ENCODE data around the gene FA2H.

DNA sequence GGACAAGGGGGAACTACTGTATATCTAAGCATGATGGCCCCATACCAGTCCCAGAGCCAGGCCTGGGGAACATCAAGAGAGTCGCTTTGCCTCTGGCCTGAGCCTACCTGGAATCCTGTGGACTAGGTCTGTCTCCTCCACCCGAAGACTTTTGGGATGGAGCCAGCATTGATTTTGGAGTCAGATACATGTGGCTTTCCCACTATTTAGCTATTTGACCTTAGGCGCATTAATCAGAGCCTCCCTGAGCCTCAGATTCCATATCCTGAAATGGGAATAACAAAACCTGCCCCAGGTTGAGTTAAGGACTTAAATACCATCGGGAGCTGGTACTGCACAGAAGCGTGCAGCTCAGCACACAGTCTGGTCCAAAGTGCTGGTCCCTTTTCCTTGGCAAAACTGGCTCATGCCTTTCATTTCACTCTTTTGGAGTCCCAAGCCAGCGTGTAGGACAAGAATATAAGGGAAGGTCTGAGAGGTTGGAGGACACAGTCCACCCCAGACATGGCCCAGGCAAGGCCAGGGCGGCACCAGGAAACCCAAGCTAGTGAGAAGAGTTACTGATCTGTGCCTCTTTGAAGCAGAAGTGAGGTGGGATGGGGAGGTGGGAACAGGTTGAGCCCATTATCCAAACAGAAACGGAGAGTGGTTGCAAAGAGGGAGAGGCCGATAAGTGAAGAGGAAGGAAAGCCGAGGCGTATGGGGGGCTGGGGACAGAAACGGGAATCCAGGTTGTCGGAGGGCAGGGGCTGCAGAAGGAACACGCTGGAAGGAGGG, 986 bp downstream of the FA2H start:
- no peak for TF ChIP-seq EHMT2 (IDR thresholded peaks at IDR 0.05; ENCODE audit: low read depth)
- TF ChIP-seq ESRRA (IDR thresholded peaks at IDR 0.05; ENCODE audit: borderline replicate concordance, low read length): no peak
- no peak for TF ChIP-seq MAFK (IDR thresholded peaks at IDR 0.05; ENCODE audit: partially characterized antibody)
- TF ChIP-seq, protein P1, sequence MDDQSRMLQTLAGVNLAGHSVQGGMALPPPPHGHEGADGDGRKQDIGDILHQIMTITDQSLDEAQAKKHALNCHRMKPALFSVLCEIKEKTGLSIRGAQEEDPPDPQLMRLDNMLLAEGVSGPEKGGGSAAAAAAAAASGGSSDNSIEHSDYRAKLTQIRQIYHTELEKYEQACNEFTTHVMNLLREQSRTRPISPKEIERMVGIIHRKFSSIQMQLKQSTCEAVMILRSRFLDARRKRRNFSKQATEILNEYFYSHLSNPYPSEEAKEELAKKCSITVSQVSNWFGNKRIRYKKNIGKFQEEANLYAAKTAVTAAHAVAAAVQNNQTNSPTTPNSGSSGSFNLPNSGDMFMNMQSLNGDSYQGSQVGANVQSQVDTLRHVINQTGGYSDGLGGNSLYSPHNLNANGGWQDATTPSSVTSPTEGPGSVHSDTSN (IDR thresholded peaks at IDR 0.05): no peak
- TF ChIP-seq CBX8 (IDR thresholded peaks at IDR 0.05): no peak
- no peak for TF ChIP-seq JUN (IDR thresholded peaks at IDR 0.05)
- TF ChIP-seq, protein P2, sequence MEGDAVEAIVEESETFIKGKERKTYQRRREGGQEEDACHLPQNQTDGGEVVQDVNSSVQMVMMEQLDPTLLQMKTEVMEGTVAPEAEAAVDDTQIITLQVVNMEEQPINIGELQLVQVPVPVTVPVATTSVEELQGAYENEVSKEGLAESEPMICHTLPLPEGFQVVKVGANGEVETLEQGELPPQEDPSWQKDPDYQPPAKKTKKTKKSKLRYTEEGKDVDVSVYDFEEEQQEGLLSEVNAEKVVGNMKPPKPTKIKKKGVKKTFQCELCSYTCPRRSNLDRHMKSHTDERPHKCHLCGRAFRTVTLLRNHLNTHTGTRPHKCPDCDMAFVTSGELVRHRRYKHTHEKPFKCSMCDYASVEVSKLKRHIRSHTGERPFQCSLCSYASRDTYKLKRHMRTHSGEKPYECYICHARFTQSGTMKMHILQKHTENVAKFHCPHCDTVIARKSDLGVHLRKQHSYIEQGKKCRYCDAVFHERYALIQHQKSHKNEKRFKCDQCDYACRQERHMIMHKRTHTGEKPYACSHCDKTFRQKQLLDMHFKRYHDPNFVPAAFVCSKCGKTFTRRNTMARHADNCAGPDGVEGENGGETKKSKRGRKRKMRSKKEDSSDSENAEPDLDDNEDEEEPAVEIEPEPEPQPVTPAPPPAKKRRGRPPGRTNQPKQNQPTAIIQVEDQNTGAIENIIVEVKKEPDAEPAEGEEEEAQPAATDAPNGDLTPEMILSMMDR (IDR thresholded peaks at IDR 0.05): no peak
- no peak for TF ChIP-seq CHD2 (IDR thresholded peaks at IDR 0.05; ENCODE audit: low read length, partially characterized antibody)
